GM21515 (cell line): ENCODE results near the gene ST6GALNAC2.

ENCODE experiments used
- ATAC-seq: cut with Tn5 transposase; IDR thresholded peaks from one replicate; pipeline ENCODE4 v1.9.1; 2021; ENCODE audit not compliant: unreplicated experiment

ST6GALNAC2 gene

GRCh38 chr17:76599694-76600460 is 14.2 kb upstream of the ST6GALNAC2 start:
- no peak for ATAC-seq

- ATAC-seq: no peak
These were observed 12.4 kb upstream of the ST6GALNAC2 start for GRCh38 chr17:76598004-76598439.

DNA sequence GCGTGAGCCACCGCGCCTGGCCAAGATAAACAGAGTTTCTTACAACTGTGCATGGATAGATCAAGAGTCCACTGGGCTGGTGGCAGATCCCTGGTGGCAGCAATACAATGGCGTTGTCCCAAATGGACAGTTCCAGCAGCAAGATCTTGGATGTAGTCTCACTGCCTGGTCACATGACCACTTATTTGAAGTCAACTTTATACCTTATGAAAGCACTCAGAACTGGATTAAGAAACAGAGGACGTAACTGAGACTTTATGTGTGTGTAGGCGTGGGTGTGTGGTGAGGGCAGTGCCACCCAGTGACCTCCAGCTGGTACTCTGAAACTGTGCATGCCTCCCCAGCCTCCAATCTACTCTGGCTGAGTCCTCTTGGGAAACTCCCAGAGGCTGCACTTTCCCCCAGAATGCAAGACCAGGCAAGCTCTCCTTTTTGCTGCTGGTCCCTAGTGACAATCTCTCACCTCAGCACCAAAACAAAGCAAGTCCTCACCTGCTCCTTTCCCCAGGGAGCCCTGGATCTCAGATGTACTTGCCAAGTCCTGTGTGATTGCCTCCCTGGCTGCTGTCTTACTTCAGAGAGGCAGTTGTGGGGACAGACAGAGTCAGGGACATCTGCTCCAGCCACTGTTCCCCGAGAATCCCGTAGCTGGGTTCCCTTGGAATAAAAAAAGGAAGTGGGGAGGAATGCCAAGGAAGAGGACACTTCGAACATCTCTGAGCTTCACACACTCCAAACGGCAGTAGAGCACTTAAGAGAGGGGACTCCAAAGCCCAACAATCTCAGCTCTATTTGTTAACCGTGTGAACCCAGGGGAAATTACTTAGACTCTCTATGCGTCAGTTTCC is 11.7 kb upstream of the ST6GALNAC2 start:
- no peak for ATAC-seq

- no peak for ATAC-seq
These were observed 9.0 kb upstream of the ST6GALNAC2 start for GRCh38 chr17:76594690-76595089.

DNA sequence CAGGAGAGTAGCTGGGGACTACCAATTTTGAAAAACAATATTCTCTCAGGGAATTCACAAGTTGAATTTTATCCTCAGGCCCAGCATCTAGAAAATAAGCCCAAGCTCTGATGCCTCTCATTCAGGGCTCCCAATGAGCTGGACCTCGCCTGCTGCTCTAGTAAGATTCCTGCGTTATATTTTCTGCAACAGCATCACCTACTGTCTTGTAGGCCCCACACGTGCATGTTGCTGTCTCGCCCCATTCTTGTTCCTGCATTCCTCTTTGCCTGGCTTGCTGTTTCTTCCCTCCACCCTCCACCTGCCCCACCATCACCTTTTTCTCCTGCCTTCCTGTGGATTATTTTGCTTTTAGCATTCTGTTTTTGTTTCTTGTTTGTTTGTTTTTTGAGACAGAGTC is 8.3 kb upstream of the ST6GALNAC2 start:
- ATAC-seq: no peak

DNA sequence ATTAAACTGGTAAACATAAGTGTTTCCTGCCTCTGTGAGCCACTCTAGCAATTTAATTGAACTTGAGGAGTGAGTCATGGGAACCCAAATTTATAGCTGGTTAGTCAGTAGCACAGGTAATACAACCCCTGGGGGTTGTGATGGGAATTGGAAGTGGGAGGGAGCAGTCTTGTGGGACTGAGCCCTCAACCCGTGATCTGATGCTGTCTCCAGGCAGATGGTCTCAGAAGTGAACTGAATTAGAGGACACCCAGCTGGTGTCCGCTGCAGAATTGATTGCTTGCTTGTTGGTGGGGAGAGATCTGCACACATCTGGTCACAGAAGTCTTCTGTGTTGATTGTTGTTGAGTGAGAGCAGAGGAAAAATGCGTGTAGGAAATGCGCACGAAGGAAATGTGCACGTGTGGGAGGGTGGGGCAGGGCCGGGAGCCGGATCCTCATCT is 7.7 kb upstream of the ST6GALNAC2 start:
- no peak for ATAC-seq

- no peak for ATAC-seq
These were observed 2.5 kb upstream of the ST6GALNAC2 start for GRCh38 chr17:76588182-76588581.

DNA sequence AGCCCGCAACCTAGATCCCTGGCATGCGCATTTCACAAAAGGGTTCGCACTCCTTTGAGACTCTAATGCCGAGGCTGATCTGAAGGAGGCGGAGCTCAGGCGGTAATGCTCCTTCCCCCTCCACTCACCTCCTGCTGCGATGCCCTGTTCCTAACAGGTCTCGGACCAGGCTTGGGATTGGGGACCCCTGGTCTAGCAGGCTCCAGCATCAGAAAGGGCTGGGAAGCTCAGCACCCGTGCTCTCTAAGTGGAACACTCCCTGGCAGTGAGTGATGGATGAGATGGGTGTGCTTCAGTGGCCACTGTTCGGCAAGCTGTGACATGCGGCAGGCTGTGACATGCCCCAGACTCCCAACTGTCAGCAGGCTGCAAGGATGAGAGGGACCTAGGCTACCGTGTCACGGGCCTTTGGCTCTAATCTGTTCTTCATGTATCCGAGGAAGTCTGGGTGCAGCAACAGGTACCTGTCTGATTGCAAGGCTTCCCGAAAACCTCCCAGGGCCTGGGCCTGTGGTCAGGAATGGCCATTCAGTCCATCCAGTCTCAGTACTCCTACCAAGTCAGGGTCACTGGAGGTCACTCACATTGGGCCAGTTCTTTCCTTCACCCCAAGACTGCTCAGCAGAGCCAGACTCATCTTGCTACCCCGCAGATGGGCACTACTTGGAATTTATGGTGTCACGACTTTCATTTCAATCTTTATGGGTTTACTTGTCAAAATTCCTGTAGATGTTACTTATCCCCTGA is 1.3 kb upstream of the ST6GALNAC2 start:
- no peak for ATAC-seq

DNA sequence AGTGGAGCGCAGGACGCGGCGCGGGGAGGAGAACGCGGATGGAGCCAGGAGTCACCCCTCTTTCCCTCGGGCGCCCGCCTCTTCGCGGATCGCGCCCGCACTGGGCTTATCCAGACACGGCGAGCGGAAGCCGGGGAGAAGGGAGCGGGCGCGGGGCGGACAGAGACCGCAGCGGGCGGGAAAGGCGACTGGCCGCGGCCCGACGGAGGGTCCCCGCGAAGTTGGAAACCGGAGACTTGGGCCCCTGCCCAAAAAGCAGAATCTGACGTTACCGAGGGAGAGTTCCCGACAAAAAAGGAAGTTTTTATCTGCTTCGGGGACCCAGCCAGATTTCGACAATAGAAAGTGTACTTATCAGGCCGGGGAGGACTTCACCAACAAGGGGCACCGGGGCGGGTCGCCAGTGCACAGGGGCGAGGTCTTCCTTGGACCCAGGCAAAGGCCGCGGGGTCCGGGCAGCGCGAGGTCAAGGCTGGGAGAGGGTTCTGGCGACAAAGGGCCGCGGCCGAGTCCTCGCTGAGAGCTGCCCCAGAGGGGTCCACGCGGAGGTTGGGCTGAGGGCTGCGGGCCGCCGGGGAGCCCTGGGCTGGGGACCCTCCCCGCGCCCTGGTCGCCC is 519 bp downstream of the ST6GALNAC2 start:
- ATAC-seq: no peak

GRCh38 chr17:76584427-76585032 is 1.1 kb downstream of the ST6GALNAC2 start:
- ATAC-seq: no peak

DNA sequence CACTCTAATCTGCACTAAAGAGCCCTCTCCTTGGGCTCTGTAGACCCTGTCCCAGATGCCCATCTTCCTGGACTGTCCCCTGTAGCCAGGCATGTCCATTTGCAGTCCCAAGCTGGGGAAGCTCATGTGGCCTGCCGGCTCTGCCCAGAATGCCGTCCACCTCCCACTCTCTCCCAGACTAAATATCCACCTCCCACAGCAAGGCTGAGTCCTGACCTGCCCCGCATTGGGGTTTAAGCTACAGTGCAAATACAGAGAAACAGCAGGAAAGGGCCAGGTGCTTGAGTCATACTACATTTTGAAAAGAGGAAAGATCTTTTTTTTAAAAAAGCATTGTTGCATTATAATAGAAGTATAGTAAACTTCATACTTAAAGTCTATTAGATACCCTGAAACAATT is 3.0 kb downstream of the ST6GALNAC2 start:
- no peak for ATAC-seq

DNA sequence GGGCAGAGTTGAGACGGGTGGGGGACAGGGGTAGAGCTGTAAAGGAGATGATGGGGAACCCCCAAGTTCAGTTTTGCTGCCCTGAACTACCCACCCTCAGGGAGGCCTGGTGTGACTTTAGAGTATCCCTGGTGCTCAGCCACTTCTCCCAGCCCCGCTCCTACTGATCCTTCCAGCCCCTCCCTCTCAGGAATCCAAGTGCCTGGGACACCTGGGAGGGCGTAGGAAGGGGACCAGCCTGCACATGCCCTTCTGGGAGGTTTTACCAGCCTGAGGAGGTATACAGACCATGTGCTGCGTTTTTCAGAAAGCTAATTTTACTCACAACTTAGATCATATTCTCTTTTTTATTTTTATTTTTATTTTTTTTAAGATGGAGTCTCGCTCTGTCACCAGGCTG is 4.1 kb downstream of the ST6GALNAC2 start:
- no peak for ATAC-seq

GRCh38 chr17:76579281-76579680 is 6.4 kb downstream of the ST6GALNAC2 start:
- ATAC-seq: no peak

DNA sequence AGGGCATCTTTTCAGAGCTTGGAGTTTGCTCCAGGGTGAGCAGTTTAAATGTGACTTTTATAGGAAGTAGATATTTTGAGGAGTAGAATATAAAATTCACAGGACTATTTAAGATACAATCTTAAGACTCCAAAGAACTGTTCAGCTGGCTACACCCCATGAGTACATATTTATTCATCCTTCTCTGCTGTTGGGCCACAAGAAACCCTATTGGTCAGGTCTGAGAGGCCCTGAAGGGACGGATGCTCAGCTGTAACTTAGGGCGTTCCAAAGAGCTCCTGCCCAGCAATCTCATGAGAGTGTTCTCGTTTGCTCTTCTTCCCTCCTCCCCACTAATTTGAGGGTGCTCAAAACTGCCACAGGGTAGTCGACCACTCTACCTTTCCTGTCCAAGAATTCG is 7.3 kb downstream of the ST6GALNAC2 start:
- ATAC-seq: no peak

- ATAC-seq: no peak
These were observed 7.8 kb downstream of the ST6GALNAC2 start for GRCh38 chr17:76577876-76578275.

- ATAC-seq: no peak
These were observed 9.5 kb downstream of the ST6GALNAC2 start for GRCh38 chr17:76576189-76576588.

DNA sequence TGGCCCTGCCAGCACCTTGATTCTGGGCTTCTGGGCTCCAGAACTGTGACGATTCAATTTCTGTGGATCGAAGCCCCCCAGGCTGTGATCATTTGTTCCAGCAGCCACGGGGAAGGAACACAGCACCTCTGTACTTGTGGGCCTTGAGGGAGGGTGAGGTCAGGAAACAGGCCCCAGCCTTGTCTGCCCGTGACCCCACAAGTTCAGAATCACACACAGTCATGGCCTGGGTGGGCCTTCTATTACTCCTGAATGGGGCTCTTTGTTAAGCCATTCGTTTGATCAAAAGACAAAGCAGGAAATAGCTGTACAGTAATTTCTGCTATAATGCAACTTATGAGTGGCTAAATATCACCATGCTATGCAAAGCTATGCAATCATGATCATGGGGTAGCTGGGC is 10.1 kb downstream of the ST6GALNAC2 start:
- ATAC-seq: no peak

DNA sequence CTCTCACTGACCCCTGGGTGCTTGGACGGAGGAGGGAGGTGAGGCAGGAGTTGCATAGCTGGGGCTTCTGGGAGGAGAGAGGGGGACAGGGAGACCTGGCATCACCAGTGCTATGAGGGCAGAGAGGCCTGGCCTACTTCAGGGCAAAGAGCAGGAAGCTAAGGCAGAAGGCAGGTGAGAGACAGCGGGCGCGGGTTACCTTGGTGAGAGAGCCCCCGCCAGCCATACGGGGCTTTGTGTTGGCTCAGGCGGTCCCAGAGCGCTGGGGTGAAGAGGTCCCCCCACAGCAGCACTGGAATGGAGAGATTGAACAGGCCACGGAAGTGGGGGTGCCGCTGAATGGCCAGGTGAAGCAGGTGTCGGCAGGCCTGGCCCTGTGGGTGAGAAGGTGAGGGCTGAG is 11.5 kb downstream of the ST6GALNAC2 start:
- ATAC-seq: no peak

DNA sequence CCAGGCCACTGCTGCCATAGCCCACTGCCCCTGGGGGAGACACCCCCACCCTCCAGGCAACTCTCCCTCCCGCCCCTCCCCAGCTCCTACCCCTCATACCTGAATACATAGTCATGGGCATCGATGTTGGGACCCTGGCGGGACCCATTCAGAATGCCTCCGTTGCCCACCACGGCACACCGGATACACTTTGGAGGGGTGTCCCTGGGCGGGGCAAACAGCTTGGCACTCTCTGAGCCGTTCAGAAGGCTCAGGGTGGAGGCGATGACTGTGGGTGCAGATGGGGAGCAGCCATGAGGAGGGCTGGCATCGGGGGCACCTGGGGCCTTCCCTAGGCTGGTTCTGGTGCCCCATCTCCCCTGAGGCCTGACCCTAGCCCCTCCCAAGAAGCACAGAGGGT is 12.6 kb downstream of the ST6GALNAC2 start:
- no peak for ATAC-seq

GRCh38 chr17:76572201-76572910 is 13.3 kb downstream of the ST6GALNAC2 start:
- ATAC-seq: no peak
